GM12892 (cell line): ENCODE measurements around the gene FBLN7.
"Not testable (repeated sequence)": the region's sequence is repeated elsewhere in the genome, so short reads cannot be mapped to it uniquely, and the experiment has no call there.

ENCODE experiments used
- DNase-seq: peaks from one replicate; pipeline ENCODE4 v3.0.0; 2011; ENCODE audit not compliant: insufficient read length
- FAIRE-seq: peaks from 2 replicates; lab custom pipeline; 2011; peaks lifted over from hg19 to GRCh38; lab: Jason Lieb, UNC
- POLR2A ChIP-seq: IDR thresholded peaks from 2 replicates; pipeline ENCODE4 v1.6.1; 2011; ENCODE audit warnings: low read depth, low read length, control low read depth
- POLR2AphosphoS5 ChIP-seq: IDR thresholded peaks from 2 replicates; pipeline ENCODE4 v1.6.1; 2011; ENCODE audit warnings: low read depth, low read length, control low read depth
- TAF1 ChIP-seq: IDR thresholded peaks from 2 replicates; pipeline ENCODE4 v1.6.1; 2011; ENCODE audit warnings: low read depth, mild to moderate bottlenecking, control low read depth, low read length, borderline replicate concordance

Gene FBLN7

GRCh38 chr2:112198780-112199179 is 60.6 kb downstream of the FBLN7 start:
- no peak for DNase-seq
- no peak for TF ChIP-seq POLR2A
- no peak for TF ChIP-seq POLR2AphosphoS5
- TF ChIP-seq TAF1, result no peak
- no peak for FAIRE-seq

- FAIRE-seq (no peak), DNase-seq (no peak)
- TF ChIP-seq POLR2AphosphoS5 (no peak), TAF1 (no peak), POLR2A (no peak)
These were observed 61.0 kb downstream of the FBLN7 start for GRCh38 chr2:112199188-112199587.

GRCh38 chr2:112201696-112202430 is 63.7 kb downstream of the FBLN7 start:
- no peak for FAIRE-seq

GRCh38 chr2:112204411-112204810 is 66.2 kb downstream of the FBLN7 start:
- no peak for FAIRE-seq
- TF ChIP-seq TAF1 (no peak), POLR2AphosphoS5 (no peak), POLR2A (no peak)
- no peak for DNase-seq

More at GRCh38 chr2:112201696-112202430, 63.7 kb downstream of the FBLN7 start:
- no peak for DNase-seq
- no peak for TF ChIP-seq TAF1
- no peak for TF ChIP-seq POLR2AphosphoS5
- no peak for TF ChIP-seq POLR2A

DNA sequence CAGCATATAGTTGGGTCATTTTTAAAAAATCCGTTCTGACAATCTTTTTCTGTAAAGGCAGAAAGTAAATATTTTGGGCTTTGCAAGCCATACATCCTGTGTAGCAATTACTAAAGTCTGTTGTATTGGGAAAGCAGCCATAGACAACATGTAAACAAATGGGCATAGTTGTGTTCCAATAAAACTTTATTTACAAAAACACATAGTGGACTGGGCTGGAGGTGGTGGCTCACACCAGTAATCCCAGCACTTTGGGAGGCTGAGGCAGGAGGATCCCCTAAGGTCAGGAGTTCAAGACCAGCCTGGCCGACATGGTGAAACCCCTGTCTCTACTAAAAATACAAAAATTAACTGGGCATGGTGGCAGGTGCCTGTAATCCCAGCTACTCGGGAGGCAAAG is 69.7 kb downstream of the FBLN7 start:
- DNase-seq, FAIRE-seq: not testable (repeated sequence)

- TF ChIP-seq POLR2AphosphoS5 (no peak), POLR2A (no peak)
- FAIRE-seq, result no peak
- DNase-seq, result no peak
These were observed 78.0 kb downstream of the FBLN7 start for GRCh38 chr2:112216167-112216566.

GRCh38 chr2:112217854-112218253 is 79.7 kb downstream of the FBLN7 start:
- TF ChIP-seq POLR2A (no peak), TAF1 (no peak), POLR2AphosphoS5 (no peak)
- DNase-seq, result no peak
- FAIRE-seq, result no peak

DNA sequence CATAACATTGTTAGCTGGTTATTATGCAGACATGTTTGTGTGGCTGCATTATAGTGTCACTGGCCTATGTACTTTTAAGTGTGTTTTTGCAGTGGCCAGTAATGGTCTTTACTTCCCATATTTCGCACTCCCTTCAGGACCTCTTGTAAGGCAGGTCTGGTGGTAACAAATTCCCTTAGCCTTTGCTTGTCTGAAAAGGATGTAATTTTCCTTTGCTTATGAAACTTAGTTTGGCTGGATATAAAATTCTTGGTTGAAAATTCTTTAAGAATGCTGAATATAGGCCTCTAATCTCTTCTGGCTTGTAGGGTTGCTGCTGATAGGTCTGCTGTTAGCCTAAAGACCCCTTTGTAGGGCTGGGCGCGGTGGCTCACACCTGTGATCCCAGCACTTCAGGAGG is 82.0 kb downstream of the FBLN7 start:
- TF ChIP-seq POLR2AphosphoS5 (no peak), POLR2A (no peak)
- FAIRE-seq (no peak), DNase-seq (no peak)

GRCh38 chr2:112220831-112221230 is 82.6 kb downstream of the FBLN7 start:
- no peak for TF ChIP-seq TAF1
- no peak for TF ChIP-seq POLR2AphosphoS5
- TF ChIP-seq POLR2A, result no peak
- DNase-seq, result no peak
- FAIRE-seq, result no peak

DNA sequence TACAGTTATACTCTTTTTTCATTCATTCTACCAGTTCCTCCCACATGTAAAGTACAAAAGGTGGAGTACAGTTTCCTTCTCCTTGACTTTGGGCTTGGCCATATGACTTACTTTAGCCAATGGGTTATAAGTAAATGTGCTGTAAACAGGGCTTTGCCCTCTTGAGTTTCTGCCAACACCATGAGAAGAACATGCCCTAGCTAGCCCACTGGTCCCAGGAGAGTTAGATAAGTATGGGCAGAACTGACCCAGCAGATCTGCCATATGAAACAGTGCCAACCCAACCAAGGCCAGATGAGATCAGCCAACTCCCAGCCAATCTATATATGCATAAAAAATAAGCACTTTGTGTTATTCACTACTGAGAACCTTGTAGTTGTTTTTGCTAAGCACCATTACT is 91.2 kb downstream of the FBLN7 start:
- FAIRE-seq (peak; percentile 51), DNase-seq (no peak)
- TF ChIP-seq TAF1 (no peak), POLR2AphosphoS5 (no peak), POLR2A (no peak)

- no peak for FAIRE-seq
- TF ChIP-seq POLR2AphosphoS5, result no peak
- TF ChIP-seq TAF1, result no peak
- TF ChIP-seq POLR2A, result no peak
These were observed 92.2 kb downstream of the FBLN7 start for GRCh38 chr2:112230371-112230770.

More at GRCh38 chr2:112230371-112230770, 92.2 kb downstream of the FBLN7 start:
- no peak for DNase-seq
